Lung microvascular endothelial cell (primary cell): ENCODE data around the gene RTCB. TPM values are rescaled to one million over a fixed set of nuclear protein-coding genes. Genes with fewer than 3 reads are reported as not detected.

Source experiments
- DNase-seq, 2 donors: peaks; one replicate each; pipeline versions ENCODE4 v3.0.0 to v3.0.0-alpha.2; 2010; ENCODE audit warnings: low read depth in 2 of 2
- total RNA-seq: library from RNA; depleted of rRNA; stranded (reverse); fragments of >200 nt; gene quantifications from 2 replicates; pipeline ENCODE4 v1.2.1, GENCODE V29; 2014

The RTCB gene
- 107 and 119 TPM in 2 replicates for total RNA-seq

DNA sequence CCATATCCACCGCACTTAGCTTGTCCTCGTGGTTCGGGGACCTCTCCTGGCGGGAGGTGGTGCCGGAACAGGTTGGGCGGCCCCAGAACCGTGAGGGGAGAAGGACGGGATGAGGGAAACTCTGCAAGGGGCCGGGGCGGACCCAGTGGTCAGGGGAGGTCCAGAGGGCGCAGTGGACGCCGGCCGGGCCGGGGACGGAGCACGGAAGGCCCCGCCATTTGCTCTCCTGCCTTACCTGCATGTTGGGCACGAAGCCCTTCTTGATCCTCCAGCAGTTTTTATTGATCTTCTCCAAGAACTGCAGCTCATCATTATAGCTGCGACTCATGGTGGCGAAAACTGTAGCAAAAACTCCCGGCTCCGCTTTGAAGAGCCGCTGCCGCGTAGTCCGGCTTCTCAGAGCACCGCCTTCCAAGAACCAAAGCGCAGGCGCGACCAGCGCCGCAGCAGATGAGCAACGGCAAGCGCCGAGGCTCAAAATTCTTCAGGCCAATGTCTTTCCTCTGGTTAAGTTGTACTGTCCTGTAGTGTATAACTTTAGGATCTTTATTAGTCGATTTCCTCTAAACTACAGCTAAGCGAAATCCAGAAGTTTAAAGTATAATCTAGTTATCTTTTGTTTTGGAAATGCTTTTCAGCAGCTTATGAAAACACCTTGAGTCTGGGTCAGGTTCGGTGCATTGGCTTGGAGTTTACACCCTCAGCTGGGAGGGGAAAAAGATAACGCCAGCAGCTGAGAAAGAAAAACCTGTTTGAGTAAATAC is at the start of gene RTCB:
Gene RTCB (minus strand): TSS at position 419 of the 764 bp plus-strand sequence. CDS start 91 bp downstream, at position 328.
- DNase-seq, result peak; percentile 95

- no peak for DNase-seq
Observed at GRCh38 chr22:32457031-32457430, 45.0 kb upstream of the RTCB start.

DNA sequence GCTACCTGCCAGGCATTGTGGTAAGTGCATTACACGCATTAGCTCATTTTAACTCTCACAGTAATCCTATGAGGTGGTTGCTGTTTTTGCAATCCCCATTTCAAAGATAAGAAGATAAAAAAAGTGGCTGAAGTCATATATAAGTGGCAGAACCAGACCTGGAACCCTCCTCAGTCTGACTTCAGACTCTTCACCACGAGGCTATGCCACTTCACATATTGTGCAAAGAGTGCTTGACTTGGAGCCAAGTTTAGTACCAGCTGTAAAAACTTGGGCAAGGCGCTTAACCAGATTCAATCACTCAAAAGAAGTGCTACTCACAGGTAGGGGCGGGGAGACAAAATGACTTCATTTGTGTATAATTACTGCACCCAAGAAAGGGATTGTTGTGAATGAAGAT is 36.9 kb upstream of the RTCB start:
- no peak for DNase-seq

DNA sequence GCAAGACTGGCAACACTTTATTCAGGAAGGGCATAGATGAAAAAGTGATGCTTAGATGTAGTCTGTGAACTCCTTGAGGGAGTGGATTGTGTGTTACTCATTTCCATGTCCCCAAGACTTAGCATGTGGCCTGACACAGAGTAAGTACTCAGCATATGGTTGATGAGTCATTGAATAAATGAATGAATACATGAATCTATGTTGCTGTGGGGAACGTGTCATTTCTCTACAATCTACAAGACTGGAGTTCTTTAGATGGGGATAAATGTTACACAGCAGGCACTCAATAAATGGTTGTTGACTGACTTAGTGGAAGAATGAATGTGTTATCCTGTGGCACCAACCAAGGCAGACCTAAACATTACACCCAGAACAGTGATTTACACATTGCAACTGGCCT is 34.3 kb upstream of the RTCB start:
- no peak for DNase-seq

DNA sequence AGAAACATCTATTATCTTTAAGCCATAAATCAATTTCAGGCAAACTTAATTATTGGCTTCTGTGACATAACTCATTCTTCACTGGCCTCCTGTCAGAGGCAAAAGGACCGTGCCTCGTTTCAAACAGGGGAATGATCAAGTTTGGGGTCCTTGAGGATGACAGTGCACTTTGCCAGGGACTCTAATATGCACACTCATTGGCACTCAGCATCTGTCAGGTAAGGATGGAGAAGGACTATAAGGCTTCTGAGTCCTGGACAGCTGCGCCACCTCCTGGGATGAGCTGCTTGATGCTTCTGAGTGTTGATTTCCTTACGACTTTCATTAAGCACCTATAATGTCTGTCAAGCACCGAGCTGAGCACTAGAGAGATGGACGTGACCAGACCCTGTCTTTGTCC is 32.0 kb upstream of the RTCB start:
- peak; percentile 6 to 23 for DNase-seq

DNA sequence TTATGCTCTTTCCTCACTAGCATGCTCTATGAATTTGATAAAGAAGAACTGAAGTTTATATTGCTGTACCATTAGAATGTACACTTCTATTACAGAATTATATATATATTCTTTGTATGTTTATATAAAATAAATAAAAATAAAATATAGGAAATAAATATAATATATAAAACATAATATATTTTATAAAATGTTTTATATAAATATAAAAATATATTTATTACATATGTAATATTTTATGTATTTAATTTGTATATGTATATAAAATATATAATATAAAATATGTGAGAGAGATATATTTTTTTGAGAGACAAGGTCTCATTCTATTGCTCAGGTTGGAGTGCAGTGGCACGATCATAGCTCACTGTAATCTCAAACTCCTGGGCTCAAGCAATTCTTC is 18.3 kb upstream of the RTCB start:
- DNase-seq, result no peak

DNA sequence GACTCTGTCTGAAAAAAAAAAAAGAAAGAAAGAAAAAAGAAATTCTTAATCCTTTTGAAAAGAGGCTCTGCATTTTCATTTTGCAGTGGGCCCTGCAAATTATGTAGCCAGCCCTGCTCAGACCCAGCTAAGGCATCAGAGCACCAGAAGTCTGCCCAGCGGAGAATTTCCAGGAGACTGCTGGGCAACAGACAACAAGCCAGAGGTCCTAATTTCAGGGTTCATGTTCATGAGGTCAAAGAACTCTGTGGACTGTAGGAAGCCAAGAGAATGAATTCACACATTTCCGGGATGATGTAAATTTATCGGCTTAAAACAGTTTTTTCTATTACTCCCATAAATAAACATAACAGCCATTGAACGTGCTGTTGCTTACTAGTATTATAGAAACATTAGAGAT is 14.8 kb upstream of the RTCB start:
- no peak for DNase-seq

GRCh38 chr22:32423664-32424063 is 11.6 kb upstream of the RTCB start:
- no peak for DNase-seq

- DNase-seq, result no peak
Observed at GRCh38 chr22:32422062-32422461, 10.0 kb upstream of the RTCB start.

DNA sequence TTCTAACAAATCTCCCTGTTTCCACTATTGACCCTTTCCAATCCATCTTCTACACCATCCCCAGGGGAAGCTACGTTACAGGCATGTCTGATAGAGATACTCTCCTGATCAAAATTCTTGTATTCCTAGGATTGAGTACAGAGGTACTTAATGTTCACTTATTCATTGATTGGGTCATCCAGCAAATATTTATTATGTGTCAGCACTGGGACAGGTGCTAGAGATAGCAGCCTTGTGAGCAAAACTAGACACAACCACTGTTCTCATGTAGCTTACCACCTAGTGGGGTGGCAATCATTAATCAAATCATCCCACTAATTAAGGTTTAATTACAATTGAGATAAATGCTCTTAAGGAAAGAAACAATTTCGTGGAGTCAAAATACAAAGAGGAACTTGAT is 9.4 kb upstream of the RTCB start:
- no peak for DNase-seq

GRCh38 chr22:32417906-32418305 is 5.9 kb upstream of the RTCB start:
- DNase-seq, result no peak

GRCh38 chr22:32416556-32417085 is 4.6 kb upstream of the RTCB start:
- no peak for DNase-seq

DNA sequence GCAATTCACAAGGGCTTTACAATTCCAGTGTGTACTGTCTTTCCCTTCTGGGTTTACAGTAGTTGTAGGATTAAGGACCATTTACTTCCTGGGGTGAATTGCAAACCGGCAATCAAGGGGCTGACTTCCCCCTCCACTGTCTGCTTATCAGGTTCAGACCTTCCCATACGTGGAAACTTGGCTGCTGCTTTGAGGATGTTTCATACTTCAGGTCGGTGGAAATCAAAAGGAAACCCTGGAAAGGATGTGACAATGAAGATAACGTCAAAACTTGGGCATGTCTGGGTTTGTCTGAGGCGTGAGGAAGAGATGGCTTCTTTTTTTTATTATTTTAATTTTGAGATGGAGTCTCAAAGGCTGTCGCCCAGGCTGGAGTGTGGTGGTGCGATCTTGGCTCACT is 2.1 kb upstream of the RTCB start:
- no peak for DNase-seq

GRCh38 chr22:32413719-32414118 is 1.7 kb upstream of the RTCB start:
- peak; percentile 35 to 59 for DNase-seq

DNA sequence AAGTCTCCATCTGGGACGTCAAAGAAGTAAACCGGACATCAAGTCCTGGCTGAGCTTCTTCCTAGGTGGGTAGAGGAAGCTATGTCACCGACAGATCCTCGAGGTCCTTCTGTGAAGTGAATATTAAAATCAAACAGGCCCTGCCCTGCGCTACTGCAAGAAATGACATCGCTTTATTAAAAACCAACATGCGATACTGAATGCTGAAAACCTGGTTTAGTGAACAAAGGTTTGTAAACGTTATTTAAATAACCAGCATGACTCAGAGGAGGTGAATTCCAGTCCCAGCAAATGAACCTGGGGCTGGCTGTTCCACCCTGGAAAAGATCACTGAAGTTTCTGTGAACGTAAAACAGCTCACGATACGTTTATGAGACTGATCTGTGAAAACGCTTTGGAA is 645 bp downstream of the RTCB start:
- peak; percentile 37 to 58 for DNase-seq

- DNase-seq, result no peak
Observed at GRCh38 chr22:32410459-32410858, 1.6 kb downstream of the RTCB start.

- no peak for DNase-seq
Observed at GRCh38 chr22:32409977-32410376, 2.1 kb downstream of the RTCB start.

DNA sequence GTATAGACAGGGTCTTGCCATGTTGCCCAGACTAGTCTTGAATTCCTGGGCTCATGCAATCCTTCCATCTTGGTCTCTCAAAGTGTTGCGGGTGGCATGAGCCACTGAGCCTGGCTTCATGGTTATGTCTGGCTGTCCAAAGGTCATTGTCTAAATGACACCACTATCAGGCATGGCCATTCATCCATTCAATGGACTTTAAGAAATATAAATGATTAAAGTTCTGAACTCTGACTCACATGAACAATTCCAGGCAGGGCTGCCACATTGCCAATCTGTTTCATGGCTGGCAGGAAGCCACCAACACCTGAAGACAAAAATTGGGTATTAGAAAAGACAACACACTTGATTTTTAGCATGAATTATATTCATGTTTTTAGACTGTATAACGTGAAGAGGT is 4.1 kb downstream of the RTCB start:
- no peak for DNase-seq

GRCh38 chr22:32407312-32407711 is 4.7 kb downstream of the RTCB start:
- no peak for DNase-seq

DNA sequence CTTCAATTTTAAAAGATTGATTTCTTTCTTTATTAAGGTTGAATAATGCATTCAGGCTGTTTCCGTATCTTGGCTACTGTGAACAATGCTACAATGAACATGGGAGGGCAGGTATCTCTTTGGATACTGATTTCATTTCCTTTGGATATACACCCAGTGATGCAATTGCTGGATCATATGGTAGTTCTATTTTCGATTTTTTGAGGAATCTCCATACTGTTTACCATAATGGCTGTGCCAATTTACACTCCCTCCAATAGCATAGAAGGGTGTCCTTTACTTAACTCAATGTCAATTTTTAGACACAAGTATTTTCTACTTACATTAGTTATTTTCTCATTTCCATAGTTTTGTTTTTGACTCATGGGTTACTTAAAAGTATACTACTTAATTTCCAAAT is 8.0 kb downstream of the RTCB start:
- no peak for DNase-seq

GRCh38 chr22:32401486-32401885 is 10.6 kb downstream of the RTCB start:
- no peak for DNase-seq

DNA sequence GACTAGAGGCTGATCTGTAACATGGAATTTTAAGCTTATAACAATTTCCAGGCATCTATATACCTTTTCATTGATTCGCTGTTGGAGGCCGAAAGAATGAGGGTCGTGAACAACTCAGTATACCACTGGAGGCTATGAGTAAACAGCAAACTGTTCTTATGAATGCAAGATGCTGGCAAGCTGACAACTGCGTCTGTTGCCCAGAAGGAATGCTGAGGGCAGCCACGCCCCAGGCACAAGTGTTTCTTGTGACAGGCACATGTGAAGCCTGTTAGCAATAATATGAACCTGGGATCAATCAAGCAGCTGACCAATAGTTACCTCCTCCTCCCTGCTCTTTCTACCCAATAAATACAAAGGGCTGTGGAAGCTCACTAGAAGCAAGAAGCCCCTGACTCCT is 15.3 kb downstream of the RTCB start:
- DNase-seq, result no peak

DNA sequence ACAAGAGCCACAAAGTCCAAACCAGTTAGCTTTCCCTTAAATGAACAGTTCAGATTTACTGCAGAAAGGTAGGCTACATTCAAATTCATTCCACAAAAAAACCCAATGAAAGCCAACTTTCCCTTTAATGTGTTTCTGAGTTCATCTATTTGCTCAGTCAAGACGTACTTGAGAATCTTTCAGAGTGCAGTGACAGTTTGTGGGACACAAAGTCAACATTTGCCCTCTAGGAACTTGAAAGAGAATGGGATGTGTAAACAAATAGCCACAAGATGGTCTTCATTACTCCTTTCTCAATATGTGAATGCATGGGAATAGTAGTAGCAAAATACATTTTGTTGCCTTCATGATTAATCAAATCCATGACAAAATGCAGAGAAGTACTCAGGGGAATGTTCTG is 15.8 kb downstream of the RTCB start:
- DNase-seq, result no peak

DNA sequence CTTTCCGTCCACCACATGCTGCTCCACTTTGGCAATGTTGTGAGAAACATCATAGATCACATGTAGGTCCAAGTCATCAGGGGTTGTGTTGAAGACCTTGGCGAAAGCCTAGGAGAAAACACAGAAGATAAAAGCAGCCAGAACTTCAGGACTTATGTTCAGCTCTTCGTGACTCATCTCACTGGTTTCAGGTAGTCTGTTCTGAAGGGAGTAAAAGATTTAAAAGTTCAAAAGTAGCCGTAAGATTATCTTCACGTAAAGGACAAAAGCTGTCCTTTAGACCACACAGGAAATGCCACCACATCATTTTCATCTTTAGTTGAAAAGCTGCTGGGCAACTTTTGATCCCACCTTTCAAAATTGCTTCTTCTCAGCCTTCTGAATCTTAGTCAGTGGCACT is 16.9 kb downstream of the RTCB start:
- DNase-seq, result no peak
